Vagina (tissue), 2 donors: Measurements from ENCODE around the gene CASP3.

Source experiments
- CTCF ChIP-seq, 3 experiments: fragments of 450-650 bp in 2 of 3; fragments of 200-600 bp in 1 of 3; sonication (generic) in 1 of 3; IDR thresholded peaks; one replicate each; pipeline ENCODE4 v1.5.1; 2017 to 2019; ENCODE audit warnings: antibody characterized with exemption in 3 of 3, mild to moderate bottlenecking in 2 of 3, moderate library complexity in 2 of 3
- POLR2A ChIP-seq, 2 donors: fragments of 450-650 bp; IDR thresholded peaks; one replicate each; pipeline ENCODE4 v1.6.1; 2017; ENCODE audit warnings: antibody characterized with exemption in 2 of 2, mild to moderate bottlenecking in 2 of 2, moderate library complexity in 2 of 2

DNA sequence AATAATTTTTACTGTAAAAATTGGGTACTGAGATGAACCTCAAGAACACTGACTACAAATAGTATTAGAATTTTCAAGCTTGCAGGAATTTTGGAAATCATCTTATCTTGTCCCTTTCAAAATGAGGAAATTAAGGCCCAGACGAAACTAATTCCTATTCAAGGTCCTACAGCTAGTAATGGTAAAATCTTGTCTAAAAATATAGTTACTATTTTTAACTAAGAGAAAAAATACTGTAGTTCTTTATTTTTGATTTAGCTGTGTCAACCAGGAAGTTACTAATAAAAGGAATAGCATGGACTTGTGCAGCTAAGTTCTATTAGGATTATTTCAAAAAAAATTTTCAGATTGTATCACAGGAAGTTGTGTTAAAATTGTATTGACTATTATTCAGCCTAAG lies 13.0 kb upstream of the CASP3 start:
- TF ChIP-seq POLR2A (IDR thresholded peaks at IDR 0.05) = no peak
- no peak for TF ChIP-seq CTCF (IDR thresholded peaks at IDR 0.05)
